ENCODE results near the gene NPAS4.
"Not testable (repeated sequence)": the region's sequence is repeated elsewhere in the genome, so short reads cannot be mapped to it uniquely, and the experiment has no call there.

The NPAS4 gene

DNA sequence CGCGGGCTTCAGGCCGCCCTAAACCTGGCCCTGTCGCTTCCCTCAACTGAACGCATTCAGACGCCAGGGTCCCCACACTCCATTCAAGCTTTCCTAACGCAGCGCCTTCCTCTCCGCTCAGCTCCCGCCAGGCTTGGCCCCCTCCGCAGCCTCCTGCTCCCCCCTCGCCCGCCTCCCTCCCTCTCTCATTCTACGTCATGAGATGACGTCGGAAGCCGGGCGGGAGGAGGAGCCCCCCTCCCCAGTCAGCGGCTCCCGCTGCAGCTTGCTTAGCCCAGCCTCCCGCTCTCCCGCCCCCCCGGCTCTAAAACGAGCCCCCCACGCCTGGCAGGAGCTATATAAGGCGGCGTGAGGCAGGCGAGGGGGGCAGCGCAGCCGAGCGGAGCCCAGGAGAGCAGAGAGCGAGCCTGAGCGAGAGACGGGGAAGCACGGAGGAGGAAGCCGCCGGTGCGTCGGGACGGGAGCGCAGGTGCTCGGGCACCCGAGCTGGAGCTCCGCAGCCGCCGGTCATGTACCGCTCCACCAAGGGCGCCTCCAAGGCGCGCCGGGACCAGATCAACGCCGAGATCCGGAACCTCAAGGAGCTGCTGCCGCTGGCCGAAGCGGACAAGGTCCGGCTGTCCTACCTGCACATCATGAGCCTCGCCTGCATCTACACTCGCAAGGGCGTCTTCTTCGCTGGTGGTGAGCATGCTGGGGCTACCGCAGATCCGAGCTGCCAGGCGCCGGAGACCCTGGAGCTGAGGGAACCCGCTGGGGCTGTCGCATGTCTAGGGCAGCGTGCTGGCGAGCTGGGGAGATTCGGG is at the start of gene NPAS4:
Gene NPAS4, plus strand, starts transcription at position 365 of the 806 bp plus-strand sequence. Its CDS starts 145 bp downstream, at position 510.
- no peaks in the 10 kb centered on the region for H3K9me3 Mint-ChIP-seq
- peaks cover 22% of the 10 kb centered on the region for H3K27me3 Mint-ChIP-seq (ENCODE audit: low read depth)
- H3K4me1 Mint-ChIP-seq (ENCODE audit: low read depth), result peaks cover 8% of the 10 kb centered on the region
- H3K36me3 Mint-ChIP-seq (ENCODE audit: low read depth), result no peaks in the 10 kb centered on the region
- no peak within 1 kb of the TSS for H3K4me3 Mint-ChIP-seq
- no peak within 1 kb of the TSS for H3K27ac Mint-ChIP-seq
- DNase-seq (ENCODE audit: low spot score), result no peak

DNA sequence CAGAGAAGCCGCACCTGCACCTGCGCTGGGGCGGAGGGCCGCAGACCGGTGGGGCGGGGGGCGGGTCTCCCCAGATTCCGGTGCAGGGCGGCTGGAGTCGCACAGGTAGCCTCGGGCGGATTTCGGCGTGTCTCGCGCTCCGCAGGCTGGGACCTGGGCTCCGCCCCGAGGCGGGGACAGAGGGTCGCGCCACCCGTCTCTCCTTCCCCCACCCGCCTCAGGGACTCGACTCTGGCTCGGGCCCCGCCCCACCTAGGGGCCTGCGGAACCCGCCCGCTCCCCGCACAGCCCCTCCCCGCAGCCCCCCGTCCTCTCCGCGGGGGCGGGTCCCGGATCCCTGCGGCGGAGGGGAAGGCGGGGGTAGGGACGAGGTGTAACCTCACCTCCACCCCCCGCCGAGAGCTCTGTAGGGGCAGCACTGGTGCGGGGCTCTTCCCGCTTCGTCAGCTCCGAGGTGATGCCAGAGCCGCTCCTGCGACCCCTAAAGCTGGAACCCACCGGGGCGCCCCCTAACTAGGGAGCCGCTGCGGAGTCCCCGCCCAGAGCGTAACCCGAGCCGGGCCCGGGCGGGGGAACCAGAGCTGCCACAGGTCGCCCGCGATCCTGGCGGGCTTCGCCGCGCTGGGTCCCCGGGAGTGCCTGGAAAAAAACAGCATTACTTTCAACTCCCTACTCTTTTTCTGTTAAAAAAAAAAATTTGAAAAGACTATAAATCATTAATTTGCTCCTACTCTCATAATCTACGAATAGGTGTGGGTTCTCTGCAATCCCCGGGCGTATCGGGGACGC is 49.0 kb upstream of the NPAS4 start, which contains the start of gene SLC29A2:
Gene SLC29A2, minus strand, starts transcription at position 134 of the 789 bp plus-strand sequence. CDS start 169 bp downstream, outside the sequence.
- no peaks in the 10 kb centered on the region for H3K27me3 Mint-ChIP-seq (ENCODE audit: low read depth)

GRCh38 chr11:66373265-66373664 is 47.6 kb upstream of the NPAS4 start:
- H3K4me3 Mint-ChIP-seq, result peak overlapping the region; percentile 1
- no peaks in the 10 kb centered on the region for H3K36me3 Mint-ChIP-seq (ENCODE audit: low read depth)
- H3K27ac Mint-ChIP-seq, result no peak overlapping the region
- H3K27me3 Mint-ChIP-seq (ENCODE audit: low read depth), result no peaks in the 10 kb centered on the region
- DNase-seq (ENCODE audit: low spot score), result no peak
- no peaks in the 10 kb centered on the region for H3K9me3 Mint-ChIP-seq
- H3K4me1 Mint-ChIP-seq (ENCODE audit: low read depth), result peaks cover 16% of the 10 kb centered on the region

More for the DNA sequence above, 49.0 kb upstream of the NPAS4 start, which contains the start of gene SLC29A2:
- H3K4me3 Mint-ChIP-seq, result peak within 1 kb of the TSS; percentile 88
- H3K36me3 Mint-ChIP-seq (ENCODE audit: low read depth), result no peaks in the 10 kb centered on the region
- H3K9me3 Mint-ChIP-seq, result no peaks in the 10 kb centered on the region
- peak; percentile 81 for DNase-seq (ENCODE audit: low spot score)
- peak within 1 kb of the TSS; percentile 94 for H3K27ac Mint-ChIP-seq
- peaks cover 16% of the 10 kb centered on the region for H3K4me1 Mint-ChIP-seq (ENCODE audit: low read depth)

GRCh38 chr11:66373690-66374287 is 47.0 kb upstream of the NPAS4 start:
- Mint-ChIP-seq H3K4me1 (ENCODE audit: low read depth) (peaks cover 16% of the 10 kb centered on the region), H3K4me3 (peak overlapping the region; percentile 1)
- DNase-seq (ENCODE audit: low spot score); H3K9me3 Mint-ChIP-seq; H3K27me3 Mint-ChIP-seq (ENCODE audit: low read depth); H3K27ac Mint-ChIP-seq; H3K36me3 Mint-ChIP-seq (ENCODE audit: low read depth): not testable (repeated sequence)

GRCh38 chr11:66380264-66380663 is 40.6 kb upstream of the NPAS4 start:
- H3K4me1 Mint-ChIP-seq (ENCODE audit: low read depth); H3K4me3 Mint-ChIP-seq; H3K9me3 Mint-ChIP-seq; H3K27ac Mint-ChIP-seq; DNase-seq (ENCODE audit: low spot score); H3K27me3 Mint-ChIP-seq (ENCODE audit: low read depth); H3K36me3 Mint-ChIP-seq (ENCODE audit: low read depth): not testable (repeated sequence)

- not testable (repeated sequence) for DNase-seq (ENCODE audit: low spot score); H3K9me3 Mint-ChIP-seq; H3K36me3 Mint-ChIP-seq (ENCODE audit: low read depth); H3K27ac Mint-ChIP-seq; H3K27me3 Mint-ChIP-seq (ENCODE audit: low read depth); H3K4me3 Mint-ChIP-seq
- H3K4me1 Mint-ChIP-seq (ENCODE audit: low read depth), result peaks cover 13% of the 10 kb centered on the region
These were observed 36.5 kb upstream of the NPAS4 start for GRCh38 chr11:66384316-66384715.

GRCh38 chr11:66386171-66387069 is 34.4 kb upstream of the NPAS4 start:
- no peaks in the 10 kb centered on the region for H3K36me3 Mint-ChIP-seq (ENCODE audit: low read depth)
- H3K4me1 Mint-ChIP-seq (ENCODE audit: low read depth), result peaks cover 10% of the 10 kb centered on the region
- H3K27ac Mint-ChIP-seq, result no peak overlapping the region
- peaks cover 5% of the 10 kb centered on the region for H3K27me3 Mint-ChIP-seq (ENCODE audit: low read depth)
- peak; percentile 62 for DNase-seq (ENCODE audit: low spot score)
- H3K4me3 Mint-ChIP-seq, result peak overlapping the region; percentile 35
- H3K9me3 Mint-ChIP-seq, result no peaks in the 10 kb centered on the region

DNA sequence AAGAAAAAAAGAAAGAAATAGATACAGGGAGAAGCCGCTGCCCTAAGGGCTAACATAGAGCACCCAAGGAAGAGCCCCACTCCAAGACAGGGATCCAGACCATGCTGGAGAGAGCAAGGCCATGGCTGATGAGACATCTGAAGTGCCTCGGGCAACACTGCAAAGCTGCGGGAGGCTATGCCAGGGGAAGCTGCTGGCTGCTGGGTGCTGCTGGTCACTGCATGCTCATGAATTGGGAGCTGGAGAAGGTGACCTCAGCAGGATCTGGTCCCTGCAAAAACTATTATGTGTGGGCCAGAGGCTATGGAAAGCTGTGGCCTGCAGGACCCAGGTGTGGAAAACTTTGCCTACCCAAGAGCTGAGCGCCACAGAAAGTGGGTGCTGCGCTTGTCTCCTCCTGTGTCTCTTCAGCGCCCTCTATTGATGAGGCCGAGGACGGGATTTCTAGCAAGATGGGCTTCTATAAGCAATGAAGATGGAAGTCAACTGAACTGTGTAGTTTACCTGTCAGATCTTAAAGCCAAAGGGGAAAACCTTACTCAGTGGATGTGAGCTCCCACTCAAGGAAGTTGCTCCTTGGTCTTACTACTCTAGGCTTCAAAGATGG is 32.0 kb upstream of the NPAS4 start:
- no peak overlapping the region for H3K27ac Mint-ChIP-seq
- peaks cover 8% of the 10 kb centered on the region for H3K27me3 Mint-ChIP-seq (ENCODE audit: low read depth)
- peaks cover 10% of the 10 kb centered on the region for H3K4me1 Mint-ChIP-seq (ENCODE audit: low read depth)
- no peaks in the 10 kb centered on the region for H3K9me3 Mint-ChIP-seq
- no peak overlapping the region for H3K4me3 Mint-ChIP-seq
- peak; percentile 54 for DNase-seq (ENCODE audit: low spot score)
- H3K36me3 Mint-ChIP-seq (ENCODE audit: low read depth), result no peaks in the 10 kb centered on the region

- no peak overlapping the region for H3K4me3 Mint-ChIP-seq
- DNase-seq (ENCODE audit: low spot score), result no peak
- H3K4me1 Mint-ChIP-seq (ENCODE audit: low read depth), result peaks cover 5% of the 10 kb centered on the region
- no peaks in the 10 kb centered on the region for H3K9me3 Mint-ChIP-seq
- no peaks in the 10 kb centered on the region for H3K36me3 Mint-ChIP-seq (ENCODE audit: low read depth)
- H3K27ac Mint-ChIP-seq, result no peak overlapping the region
- H3K27me3 Mint-ChIP-seq (ENCODE audit: low read depth), result peaks cover 11% of the 10 kb centered on the region
These were observed 29.5 kb upstream of the NPAS4 start for GRCh38 chr11:66391322-66391721.

DNA sequence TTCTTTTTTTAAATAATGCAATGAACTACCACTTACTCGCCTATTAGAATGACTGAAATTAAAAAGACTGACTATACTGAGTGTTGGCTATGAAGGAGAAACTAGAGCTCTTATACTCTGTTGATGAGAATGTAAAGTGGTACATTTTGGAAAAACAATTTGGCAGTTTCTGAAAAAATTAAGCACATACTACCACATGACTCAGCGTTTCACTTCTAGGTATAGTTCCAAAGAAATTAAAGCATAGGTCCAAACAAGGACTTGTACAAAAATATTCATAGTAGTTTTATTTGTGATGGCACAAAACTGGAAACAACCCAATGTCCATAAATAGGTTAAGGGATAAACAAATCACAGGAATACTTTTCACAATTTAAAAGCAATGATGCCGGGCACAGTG is 26.9 kb upstream of the NPAS4 start:
- Mint-ChIP-seq H3K27me3 (ENCODE audit: low read depth) (peaks cover 10% of the 10 kb centered on the region), H3K4me3 (no peak overlapping the region), H3K27ac (no peak overlapping the region), H3K36me3 (ENCODE audit: low read depth) (no peaks in the 10 kb centered on the region), H3K9me3 (no peaks in the 10 kb centered on the region), H3K4me1 (ENCODE audit: low read depth) (no peaks in the 10 kb centered on the region)
- no peak for DNase-seq (ENCODE audit: low spot score)

GRCh38 chr11:66407651-66408050 is 13.2 kb upstream of the NPAS4 start:
- no peaks in the 10 kb centered on the region for H3K36me3 Mint-ChIP-seq (ENCODE audit: low read depth)
- peaks cover 11% of the 10 kb centered on the region for H3K27me3 Mint-ChIP-seq (ENCODE audit: low read depth)
- peaks cover 4% of the 10 kb centered on the region for H3K4me1 Mint-ChIP-seq (ENCODE audit: low read depth)
- DNase-seq (ENCODE audit: low spot score), result no peak
- no peaks in the 10 kb centered on the region for H3K9me3 Mint-ChIP-seq
- no peak overlapping the region for H3K27ac Mint-ChIP-seq
- H3K4me3 Mint-ChIP-seq, result no peak overlapping the region

DNA sequence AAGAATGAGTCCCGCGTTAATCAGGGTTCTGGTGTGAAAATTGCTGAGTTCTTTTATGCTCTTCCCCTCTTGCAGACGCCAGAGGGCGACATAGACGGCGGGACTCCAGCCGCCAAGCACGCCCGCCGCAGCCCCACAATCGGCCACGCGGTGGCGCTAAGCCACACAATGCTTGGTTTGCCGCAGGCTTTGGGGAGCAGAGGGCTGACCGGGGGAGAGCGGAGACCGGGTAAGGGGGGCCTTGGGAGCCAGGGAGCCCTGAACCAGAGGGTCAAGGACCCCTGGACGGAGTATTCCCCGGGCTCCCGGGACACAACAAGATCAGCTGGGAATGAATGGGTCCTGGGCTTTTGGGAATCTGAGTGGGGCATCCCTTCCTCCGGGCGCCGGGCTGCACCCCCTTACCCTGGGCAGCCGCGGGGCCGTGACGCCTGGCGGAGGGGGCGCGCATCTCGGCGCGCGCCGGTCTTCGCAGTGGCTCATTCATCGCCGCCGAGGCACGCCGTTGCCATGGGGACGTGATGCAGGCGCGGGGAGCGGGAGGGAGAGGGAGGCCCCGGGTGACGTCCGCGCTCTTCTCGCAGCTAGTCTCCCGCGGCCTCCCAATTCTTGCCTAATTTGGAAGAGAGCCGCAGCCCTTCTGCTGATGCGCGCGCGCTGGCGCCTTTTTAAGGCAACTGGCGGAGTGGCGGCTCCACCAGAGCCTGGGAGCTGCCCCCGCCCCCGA is 12.2 kb upstream of the NPAS4 start:
- peak overlapping the region; percentile 83 for H3K4me3 Mint-ChIP-seq
- peak overlapping the region; percentile 50 for H3K27ac Mint-ChIP-seq
- peaks cover 9% of the 10 kb centered on the region for H3K27me3 Mint-ChIP-seq (ENCODE audit: low read depth)
- H3K9me3 Mint-ChIP-seq, result no peaks in the 10 kb centered on the region
- peaks cover 4% of the 10 kb centered on the region for H3K4me1 Mint-ChIP-seq (ENCODE audit: low read depth)
- DNase-seq (ENCODE audit: low spot score), result peak; percentile 87
- no peaks in the 10 kb centered on the region for H3K36me3 Mint-ChIP-seq (ENCODE audit: low read depth)
